ENCODE data around the gene FBXW8. TPM values are rescaled to one million over a fixed set of nuclear protein-coding genes. Genes with fewer than 3 reads are reported as not detected.
A peak's percentile ranks its signal among the peaks of the same experiment; 100 is the strongest.

FBXW8 gene
- total RNA-seq, 1 experiment from 2014 or later = 15.3 TPM

DNA sequence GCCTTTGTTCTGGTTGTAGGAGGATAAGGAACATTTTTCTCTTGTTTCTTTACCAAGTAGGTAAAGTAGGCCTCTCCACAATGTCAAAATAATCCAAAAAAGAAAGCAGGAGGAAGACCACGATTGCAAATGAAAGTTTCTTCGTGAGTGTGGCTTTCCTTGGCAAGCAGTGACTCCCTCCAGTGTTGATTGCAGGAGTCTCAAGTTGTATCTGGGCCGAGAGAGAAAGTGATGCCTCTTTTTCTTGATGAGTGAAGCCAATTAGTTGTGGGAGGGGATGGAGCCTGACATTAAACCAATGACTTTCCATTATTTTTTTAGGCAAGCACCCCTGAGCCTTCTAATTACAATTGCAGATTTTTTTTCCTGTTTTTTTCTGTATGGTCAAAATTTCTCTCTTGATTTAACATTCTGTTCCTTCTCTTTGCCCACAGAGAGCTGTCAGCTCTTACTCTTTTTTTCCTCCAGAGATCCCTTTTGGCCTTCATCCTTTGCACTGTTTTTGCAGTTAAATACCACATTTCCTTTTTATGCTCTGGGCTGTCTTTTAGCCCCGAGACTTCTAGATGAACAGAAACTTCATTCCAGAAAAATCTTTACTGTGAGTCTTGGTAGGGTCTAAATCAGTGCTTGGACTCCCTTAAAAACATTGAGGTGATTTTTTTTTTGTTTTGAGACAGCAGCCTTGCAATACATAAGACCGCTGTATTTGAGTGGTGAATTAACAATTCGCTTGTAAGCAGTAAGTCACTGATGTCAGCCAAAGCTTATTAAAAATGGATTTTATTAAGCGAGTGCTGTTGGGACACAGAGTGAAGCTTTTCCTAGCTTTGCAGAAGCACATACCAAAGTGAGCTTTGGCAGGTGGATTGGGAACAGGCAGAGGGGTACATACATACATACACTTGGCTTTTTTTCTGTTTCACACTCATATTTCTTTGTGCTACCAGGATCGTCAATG, 15.8 kb downstream of the FBXW8 start:
- Histone ChIP-seq H4K8ac (replicated peaks; ENCODE audit: insufficient read length, low read depth, low read length) (no peak overlapping the region), H4K91ac (ENCODE audit: insufficient read length, low read depth, low read length) (peak overlapping the region; percentile 62), H3K14ac (ENCODE audit: insufficient read depth, low read length) (no peak overlapping the region), H2BK20ac (ENCODE audit: low read depth, low read length, poor library complexity, severe bottlenecking) (no peak overlapping the region), H2BK5ac (ENCODE audit: insufficient read length, low read length) (no peak overlapping the region), H3K23ac (ENCODE audit: insufficient read length, low read depth, low read length) (no peak overlapping the region), H3K79me2 (ENCODE audit: insufficient read depth, low read length) (no peaks in the 10 kb centered on the region), H3K4me2 (ENCODE audit: insufficient read depth, insufficient read length, low read length) (no peak overlapping the region), H3K23me2 (ENCODE audit: insufficient read length, low read depth, low read length, poor library complexity, severe bottlenecking) (no peaks in the 10 kb centered on the region), H4K5ac (ENCODE audit: insufficient read length, low read depth, low read length) (no peak overlapping the region), H2BK120ac (ENCODE audit: low read depth, low read length, poor library complexity, severe bottlenecking) (no peak overlapping the region), H2BK15ac (ENCODE audit: low read depth, low read length) (no peak overlapping the region), H3K9me3 (ENCODE audit: control insufficient read depth, low read depth, low read length) (no peaks in the 10 kb centered on the region), H2AFZ (ENCODE audit: low read length) (no peak overlapping the region), H3T11ph (ENCODE audit: low read length) (no peak overlapping the region), H3K56ac (ENCODE audit: insufficient read length, low read depth, low read length) (no peak overlapping the region), H2AK5ac (ENCODE audit: insufficient read length, low read length) (no peak overlapping the region), H3K18ac (ENCODE audit: insufficient read length, low read depth, low read length) (no peak overlapping the region), H2BK12ac (ENCODE audit: insufficient read length, low read depth, low read length) (no peak overlapping the region), H4K20me1 (ENCODE audit: control insufficient read depth, insufficient read depth, insufficient read length) (no peaks in the 10 kb centered on the region), H3K9ac (ENCODE audit: extremely low read depth, insufficient read length, low read length) (no peak overlapping the region), H3K27me3 (ENCODE audit: insufficient read depth, low read length) (no peaks in the 10 kb centered on the region), H3K27ac (ENCODE audit: insufficient read length, low read depth, low read length) (no peak overlapping the region), H3K4me1 (ENCODE audit: insufficient read depth, low read length) (no peaks in the 10 kb centered on the region), H3K79me1 (ENCODE audit: insufficient read depth, low read depth, low read length, poor library complexity, severe bottlenecking) (no peaks in the 10 kb centered on the region), H3K4ac (ENCODE audit: low read depth, low read length) (no peak overlapping the region)
- no peak for DNase-seq
- TF ChIP-seq, protein P1, sequence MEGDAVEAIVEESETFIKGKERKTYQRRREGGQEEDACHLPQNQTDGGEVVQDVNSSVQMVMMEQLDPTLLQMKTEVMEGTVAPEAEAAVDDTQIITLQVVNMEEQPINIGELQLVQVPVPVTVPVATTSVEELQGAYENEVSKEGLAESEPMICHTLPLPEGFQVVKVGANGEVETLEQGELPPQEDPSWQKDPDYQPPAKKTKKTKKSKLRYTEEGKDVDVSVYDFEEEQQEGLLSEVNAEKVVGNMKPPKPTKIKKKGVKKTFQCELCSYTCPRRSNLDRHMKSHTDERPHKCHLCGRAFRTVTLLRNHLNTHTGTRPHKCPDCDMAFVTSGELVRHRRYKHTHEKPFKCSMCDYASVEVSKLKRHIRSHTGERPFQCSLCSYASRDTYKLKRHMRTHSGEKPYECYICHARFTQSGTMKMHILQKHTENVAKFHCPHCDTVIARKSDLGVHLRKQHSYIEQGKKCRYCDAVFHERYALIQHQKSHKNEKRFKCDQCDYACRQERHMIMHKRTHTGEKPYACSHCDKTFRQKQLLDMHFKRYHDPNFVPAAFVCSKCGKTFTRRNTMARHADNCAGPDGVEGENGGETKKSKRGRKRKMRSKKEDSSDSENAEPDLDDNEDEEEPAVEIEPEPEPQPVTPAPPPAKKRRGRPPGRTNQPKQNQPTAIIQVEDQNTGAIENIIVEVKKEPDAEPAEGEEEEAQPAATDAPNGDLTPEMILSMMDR (conservative IDR thresholded peaks at IDR 0.05) = no peak; the same call in 2 of the 3 replicates
- Mint-ChIP-seq H3K4me3 (no peak overlapping the region), H3K4me1 (peaks cover 7 to 9% of the 10 kb centered on the region in 2 experiments), H3K9me3 (no peaks in the 10 kb centered on the region), H3K27me3 (ENCODE audit: low read depth) (no peaks in the 10 kb centered on the region), H3K36me3 (ENCODE audit: insufficient read depth in 1 of 3, low read depth in 3 of 3) (peaks cover 6 to 20% (median 17%) of the 10 kb centered on the region in 3 experiments; a peak in 6 of 7 replicates), H3K27ac (peak overlapping the region in 2 of 3 experiments; percentile 21 to 68; a peak in 3 of 7 replicates)
- WGBS (ENCODE audit: extremely low coverage, insufficient read length, low lambda C conversion rate) = no CpG with 5 or more reads among the region's 8 CpGs
